Fibroblast of skin of abdomen (primary cell): ENCODE measurements around the gene MTERF1.

ENCODE experiments used
- DNase-seq: peaks from one replicate; pipeline ENCODE4 v3.0.0-alpha.2; 2013

MTERF1 gene

DNA sequence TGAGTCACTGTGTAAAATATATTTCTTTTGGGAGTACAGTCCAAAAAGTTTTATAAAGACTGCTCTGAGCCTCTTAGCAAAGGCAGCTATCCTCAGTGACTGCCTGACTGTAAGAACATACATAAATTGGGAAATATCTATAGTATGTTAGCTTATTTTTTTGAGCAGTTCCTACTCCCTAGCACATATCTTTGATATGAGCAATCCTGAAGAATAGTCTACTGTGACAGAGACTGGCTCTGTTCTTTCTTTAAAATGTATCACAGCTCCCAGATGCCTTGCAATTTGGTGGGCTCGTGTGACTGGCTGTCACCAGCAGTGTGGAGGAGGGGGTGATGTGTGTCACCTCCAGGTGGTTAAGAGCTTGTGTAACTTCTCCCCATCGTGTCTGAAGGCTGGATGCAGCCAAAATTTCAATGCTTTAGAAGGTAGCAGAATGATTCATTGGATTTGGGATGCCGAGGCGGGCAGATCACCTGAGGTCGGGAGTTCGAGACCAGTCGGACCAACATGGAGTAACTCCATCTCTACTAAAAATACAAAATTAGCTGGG is 47.9 kb downstream of the MTERF1 start:
- DNase-seq = no peak

DNA sequence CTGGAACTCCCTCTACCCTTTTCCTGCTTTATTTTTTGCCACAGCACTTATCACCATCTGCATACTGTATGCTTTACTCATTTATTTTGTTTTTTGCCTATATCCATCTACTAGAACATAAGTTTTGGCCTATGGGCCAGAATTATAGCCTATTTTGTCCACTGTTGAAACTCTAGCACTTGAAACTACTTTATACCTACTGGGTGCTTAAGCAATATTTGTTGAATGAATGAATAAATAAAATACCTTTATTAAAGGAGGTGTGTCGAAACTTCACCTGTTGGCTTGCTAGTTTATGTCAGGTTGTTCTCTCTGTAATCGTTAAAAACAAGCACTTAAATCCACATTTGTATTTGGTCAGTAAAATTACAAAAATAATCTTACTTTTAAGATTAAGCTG is 53.3 kb downstream of the MTERF1 start:
- no peak for DNase-seq

DNA sequence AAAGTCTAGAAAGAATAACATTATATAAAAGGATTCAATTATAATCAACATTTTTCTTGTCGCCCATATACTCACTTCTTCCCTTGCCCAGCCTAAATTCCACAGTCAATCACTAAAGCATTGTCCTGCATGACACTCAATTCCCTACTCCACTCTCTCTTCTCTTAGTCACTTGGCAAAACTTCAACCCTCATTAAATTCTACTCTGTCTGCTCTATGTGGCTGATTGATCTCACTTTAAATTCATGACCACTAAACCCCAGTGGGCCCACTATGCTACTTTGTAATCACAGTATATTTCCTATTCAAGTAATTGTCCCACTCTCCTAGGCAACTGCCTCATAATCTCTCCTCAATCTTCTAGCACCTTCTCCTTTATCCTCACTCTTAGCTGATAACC is 54.1 kb downstream of the MTERF1 start:
- DNase-seq = peak; percentile 71

DNA sequence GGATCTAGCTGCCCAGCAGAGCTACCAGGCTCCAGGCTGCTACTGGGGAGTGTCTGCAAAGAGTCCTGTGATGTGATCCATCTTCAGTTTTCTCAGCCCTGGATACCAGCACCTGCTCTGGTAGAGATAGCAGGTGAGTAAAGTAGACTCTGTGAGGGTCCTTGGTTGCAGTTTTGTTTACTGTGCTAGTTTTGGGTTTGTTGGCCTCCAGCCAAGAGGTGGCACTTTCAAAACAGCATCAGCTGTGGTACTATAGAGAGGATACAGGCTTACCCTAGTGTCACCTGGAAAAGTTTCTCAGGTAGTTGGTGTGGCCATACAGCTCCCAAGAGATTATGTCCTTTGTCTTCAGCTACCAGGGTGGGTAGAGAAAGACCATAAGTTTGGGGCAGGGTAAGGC is 56.3 kb downstream of the MTERF1 start:
- DNase-seq = no peak
